Nephron progenitor cell (in vitro differentiated cells): ENCODE measurements around the gene S1PR5.

Experiments used
- DNase-seq: peaks from one replicate; pipeline ENCODE4 v3.0.0; 2021
- H3K27ac Mint-ChIP-seq: 2 replicates; pipeline ENCODE4 v1.8.0; 2021; ENCODE audit warnings: mild to moderate bottlenecking, moderate library complexity, mixed read lengths
- H3K27me3 Mint-ChIP-seq: 2 replicates; pipeline ENCODE4 v1.8.0; 2021; ENCODE audit warnings: mild to moderate bottlenecking, low read depth, mixed read lengths; ENCODE audit not compliant: poor library complexity
- H3K36me3 Mint-ChIP-seq: 2 replicates; pipeline ENCODE4 v1.8.0; 2021; ENCODE audit warnings: low read depth, mixed read lengths
- H3K4me1 Mint-ChIP-seq: 2 replicates; pipeline ENCODE4 v1.8.0; 2021; ENCODE audit warnings: mixed read lengths
- H3K4me3 Mint-ChIP-seq: 2 replicates; pipeline ENCODE4 v1.8.0; 2021; ENCODE audit warnings: mild to moderate bottlenecking, moderate library complexity, mixed read lengths
- H3K9me3 Mint-ChIP-seq: 2 replicates; pipeline ENCODE4 v1.8.0; 2021; ENCODE audit warnings: mild to moderate bottlenecking, moderate library complexity, mixed read lengths
- CTCF ChIP-seq: fragments of 200-600 bp; sonication (generic); IDR thresholded peaks from 2 replicates; pipeline ENCODE4 v1.5.0; 2021; ENCODE audit warnings: antibody characterized with exemption

The S1PR5 gene

GRCh38 chr19:10474962-10475451 lies 42.2 kb downstream of the S1PR5 start:
- Mint-ChIP-seq H3K4me1 (peaks cover 11% of the 10 kb centered on the region), H3K9me3 (peaks cover 7% of the 10 kb centered on the region), H3K27ac (no peak overlapping the region), H3K4me3 (no peak overlapping the region), H3K27me3 (peaks cover 46% of the 10 kb centered on the region), H3K36me3 (no peaks in the 10 kb centered on the region)
- TF ChIP-seq CTCF, result no peak
- DNase-seq, result no peak

GRCh38 chr19:10473192-10473591 lies 44.1 kb downstream of the S1PR5 start:
- Mint-ChIP-seq H3K27ac (no peak overlapping the region), H3K4me3 (no peak overlapping the region), H3K36me3 (no peaks in the 10 kb centered on the region), H3K4me1 (peaks cover 17% of the 10 kb centered on the region), H3K9me3 (no peaks in the 10 kb centered on the region), H3K27me3 (peaks cover 32% of the 10 kb centered on the region)
- no peak for DNase-seq
- TF ChIP-seq CTCF, result no peak

- Mint-ChIP-seq H3K4me3 (no peak overlapping the region), H3K36me3 (no peaks in the 10 kb centered on the region), H3K27ac (no peak overlapping the region), H3K4me1 (peaks cover 21% of the 10 kb centered on the region), H3K9me3 (no peaks in the 10 kb centered on the region), H3K27me3 (peaks cover 24% of the 10 kb centered on the region)
- peak; percentile 21 for TF ChIP-seq CTCF
- no peak for DNase-seq
Measured at GRCh38 chr19:10471909-10472308, 45.3 kb downstream of the S1PR5 start.

- no peak for DNase-seq
- peaks cover 17% of the 10 kb centered on the region for H3K4me1 Mint-ChIP-seq
- H3K9me3 Mint-ChIP-seq, result no peaks in the 10 kb centered on the region
- H3K27me3 Mint-ChIP-seq, result peaks cover 11% of the 10 kb centered on the region
- no peak overlapping the region for H3K27ac Mint-ChIP-seq
- H3K4me3 Mint-ChIP-seq, result no peak overlapping the region
- TF ChIP-seq CTCF, result no peak
- no peaks in the 10 kb centered on the region for H3K36me3 Mint-ChIP-seq
Measured at GRCh38 chr19:10468133-10468532, 49.1 kb downstream of the S1PR5 start.

GRCh38 chr19:10467104-10467706 lies 50.0 kb downstream of the S1PR5 start:
- DNase-seq, result no peak

More at GRCh38 chr19:10467104-10467706, 50.0 kb downstream of the S1PR5 start:
- Mint-ChIP-seq H3K9me3 (no peaks in the 10 kb centered on the region), H3K27ac (peak overlapping the region; percentile 68), H3K4me3 (no peak overlapping the region), H3K36me3 (no peaks in the 10 kb centered on the region), H3K4me1 (peaks cover 21% of the 10 kb centered on the region), H3K27me3 (peaks cover 15% of the 10 kb centered on the region)
- no peak for TF ChIP-seq CTCF
